Fibroblast of lung (primary cell): ENCODE measurements around the gene TAF9. TPM values are rescaled to one million over a fixed set of nuclear protein-coding genes. Genes with fewer than 3 reads are reported as not detected.
A peak's percentile ranks its signal among the peaks of the same experiment; 100 is the strongest.

Experiments
- DNase-seq, 2 donors: peaks; one replicate each; pipeline versions ENCODE4 v3.0.0 to v3.0.0-alpha.2; 2010; ENCODE audit warnings: low read depth in 2 of 2
- H2AFZ ChIP-seq: 2 replicates; pipeline ENCODE4 v1.5.1; 2012; ENCODE audit warnings: low read length, control low read depth, inconsistent platforms
- H3K27ac ChIP-seq: 2 replicates; pipeline ENCODE4 v1.5.1; 2011; ENCODE audit warnings: low read length, control low read depth; ENCODE audit not compliant: insufficient read depth
- H3K27me3 ChIP-seq: 2 replicates; pipeline ENCODE4 v1.5.1; 2011; ENCODE audit warnings: mild to moderate bottlenecking, low read length; ENCODE audit not compliant: control insufficient read depth, insufficient read depth
- H3K36me3 ChIP-seq: 2 replicates; pipeline ENCODE4 v1.5.1; 2011; ENCODE audit warnings: low read length; ENCODE audit not compliant: control insufficient read depth, insufficient read depth
- H3K4me1 ChIP-seq: 2 replicates; pipeline ENCODE4 v1.5.1; 2011; ENCODE audit warnings: low read length; ENCODE audit not compliant: control insufficient read depth, insufficient read depth; ENCODE audit errors: extremely low read depth
- H3K4me2 ChIP-seq: 2 replicates; pipeline ENCODE4 v1.5.1; 2011; ENCODE audit warnings: low read length, control low read depth; ENCODE audit not compliant: insufficient read depth; ENCODE audit errors: extremely low read depth
- H3K4me3 ChIP-seq, 4 experiments: fragments of 200-600 bp in 1 of 4; sonication (generic) in 1 of 4; replicated peaks in 1 of 4; 2 replicates each; pipeline ENCODE4 v1.5.1; 2011 to 2016; ENCODE audit warnings: low read length in 4 of 4, low read depth in 3 of 4, mild to moderate bottlenecking in 3 of 4, control low read depth in 2 of 4, inconsistent platforms in 1 of 4, mixed read lengths in 1 of 4; ENCODE audit not compliant: insufficient read depth in 1 of 4; ENCODE audit errors: control extremely low read depth in 1 of 4
- H3K79me2 ChIP-seq: 2 replicates; pipeline ENCODE4 v1.5.1; 2012; ENCODE audit warnings: mild to moderate bottlenecking, low read length, inconsistent platforms; ENCODE audit not compliant: control insufficient read depth, insufficient read depth
- H3K9ac ChIP-seq: 2 replicates; pipeline ENCODE4 v1.5.1; 2011; ENCODE audit warnings: mild to moderate bottlenecking, low read length, control low read depth; ENCODE audit not compliant: insufficient read depth
- H3K9me3 ChIP-seq: 2 replicates; pipeline ENCODE4 v1.5.1; 2012; ENCODE audit warnings: low read depth, low read length; ENCODE audit not compliant: control insufficient read depth, insufficient read depth
- H4K20me1 ChIP-seq: 2 replicates; pipeline ENCODE4 v1.5.1; 2011; ENCODE audit warnings: low read length; ENCODE audit not compliant: control insufficient read depth, insufficient read depth; ENCODE audit errors: extremely low read depth
- CTCF ChIP-seq, 2 donors: IDR thresholded peaks in 1 of 2; conservative IDR thresholded peaks in 1 of 2; 1 replicate in 1 of 2; 2 replicates in 1 of 2; pipeline ENCODE4 v1.5.1; 2011 to 2012; ENCODE audit warnings: low read length in 2 of 2, control low read depth in 1 of 2, inconsistent platforms in 1 of 2, low read depth in 1 of 2, mild to moderate bottlenecking in 1 of 2
- EZH2 ChIP-seq: IDR thresholded peaks from 2 replicates; pipeline ENCODE4 v1.5.1; 2012; ENCODE audit warnings: low read length, control low read depth, mild to moderate bottlenecking; ENCODE audit errors: missing control alignments
- polyA plus RNA-seq, 2 donors: library from polyadenylated mRNA; depleted of rRNA in 1 of 2; stranded (reverse) in 1 of 2; unstranded in 1 of 2; fragments of >200 nt; gene quantifications; 2 replicates each; pipeline ENCODE4 v1.2.1, GENCODE V29; 2011 to 2012; ENCODE audit warnings: missing spikeins in 1 of 2
- total RNA-seq: library from RNA; depleted of rRNA; stranded (reverse); fragments of >200 nt; gene quantifications from 2 replicates; pipeline ENCODE4 v1.2.1, GENCODE V29; 2014

TAF9 gene
- total and polyA plus RNA-seq, 2 donors (not counting 1 experiment from before 2014, with no cell fraction given), result 114 to 154 TPM

GRCh38 chr5:69364414-69364813 is 4.9 kb downstream of the TAF9 start:
- Histone ChIP-seq H2AFZ (no peak overlapping the region), H3K27ac (no peak overlapping the region)

GRCh38 chr5:69360442-69360841 is 8.9 kb downstream of the TAF9 start:
- Histone ChIP-seq H3K36me3 (peaks cover 3% of the 10 kb centered on the region), H3K4me3 (no peak overlapping the region), H3K9ac (no peak overlapping the region), H4K20me1 (no peaks in the 10 kb centered on the region), H3K9me3 (no peaks in the 10 kb centered on the region), H3K27ac (no peak overlapping the region), H3K79me2 (peaks cover 38% of the 10 kb centered on the region), H3K27me3 (no peaks in the 10 kb centered on the region), H3K4me2 (no peak overlapping the region), H2AFZ (no peak overlapping the region), H3K4me1 (no peaks in the 10 kb centered on the region)
- DNase-seq, result no peak
- TF ChIP-seq EZH2 (no peak), CTCF (conservative IDR thresholded peaks at IDR 0.05 in 1 of 2, IDR thresholded peaks at IDR 0.05 in 1 of 2; ENCODE audit: low read depth in 1 of 2, low read length in 2 of 2) (no peak)

More at GRCh38 chr5:69364414-69364813, 4.9 kb downstream of the TAF9 start:
- Histone ChIP-seq H4K20me1 (no peaks in the 10 kb centered on the region), H3K27me3 (no peaks in the 10 kb centered on the region), H3K4me3 (no peak overlapping the region), H3K4me1 (peaks cover 3% of the 10 kb centered on the region), H3K36me3 (peaks cover 5% of the 10 kb centered on the region), H3K79me2 (peaks cover 70% of the 10 kb centered on the region), H3K9ac (no peak overlapping the region), H3K9me3 (no peaks in the 10 kb centered on the region), H3K4me2 (no peak overlapping the region)
- peak in 1 of 2 donors; percentile 13 for DNase-seq
- no peak for TF ChIP-seq EZH2
- peak in 1 of 2 donors; percentile 34 for TF ChIP-seq CTCF (conservative IDR thresholded peaks at IDR 0.05 in 1 of 2, IDR thresholded peaks at IDR 0.05 in 1 of 2; ENCODE audit: low read depth in 1 of 2, low read length in 2 of 2)

- no peaks in the 10 kb centered on the region for H3K27me3 ChIP-seq
- H3K9ac ChIP-seq, result no peak overlapping the region
- no peak overlapping the region for H2AFZ ChIP-seq
- H3K4me3 ChIP-seq, result no peak overlapping the region
- no peak for TF ChIP-seq EZH2
- TF ChIP-seq CTCF (conservative IDR thresholded peaks at IDR 0.05 in 1 of 2, IDR thresholded peaks at IDR 0.05 in 1 of 2; ENCODE audit: low read depth in 1 of 2, low read length in 2 of 2), result no peak
- H3K9me3 ChIP-seq, result no peaks in the 10 kb centered on the region
- no peaks in the 10 kb centered on the region for H3K4me1 ChIP-seq
- no peak overlapping the region for H3K27ac ChIP-seq
- no peaks in the 10 kb centered on the region for H4K20me1 ChIP-seq
- peaks cover 5% of the 10 kb centered on the region for H3K36me3 ChIP-seq
- no peak for DNase-seq
- peaks cover 30% of the 10 kb centered on the region for H3K79me2 ChIP-seq
- no peak overlapping the region for H3K4me2 ChIP-seq
Measured at GRCh38 chr5:69359699-69360098, 9.6 kb downstream of the TAF9 start.
